Astrocyte of the spinal cord (primary cell): Measurements from ENCODE around the gene PLEKHB1.

ENCODE experiments used
- DNase-seq: peaks from one replicate; pipeline ENCODE4 v3.0.0; 2011; ENCODE audit warnings: low read depth, low spot score
- H3K4me3 ChIP-seq: 2 replicates; pipeline ENCODE4 v1.5.1; 2011; ENCODE audit warnings: low read depth, mild to moderate bottlenecking, low read length, moderate library complexity
- in situ Hi-C: cut with HindIII; loops from 2 replicates; pipeline ENCODE4 v1.10.0; 2017; ENCODE audit warnings: low sequenced_read_pairs
- TF ChIP-seq, protein P1 (sequence below): IDR thresholded peaks from 2 replicates; pipeline ENCODE4 v1.5.1; 2012; ENCODE audit warnings: low read depth, mild to moderate bottlenecking, low read length, inconsistent platforms

PLEKHB1 gene

DNA sequence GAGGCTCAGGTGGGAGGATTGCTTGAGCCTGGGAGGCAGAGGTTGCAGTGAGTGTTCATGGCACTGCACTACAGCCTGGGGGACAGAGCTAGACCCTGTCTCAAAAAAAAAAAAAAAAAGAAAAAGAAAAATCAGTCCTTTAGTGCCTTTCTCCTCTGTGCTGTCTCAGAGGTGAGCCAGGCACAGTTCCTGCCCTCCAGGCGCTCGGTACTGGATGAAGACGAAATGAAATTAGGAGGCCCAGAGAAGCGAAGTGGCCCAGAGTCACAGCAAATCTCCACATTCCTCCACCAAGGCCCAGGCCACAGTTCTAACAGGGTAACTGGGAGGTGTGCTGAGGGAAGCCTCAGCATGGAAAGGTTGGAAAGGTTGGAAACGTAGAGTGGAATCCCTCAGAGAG, 4.9 kb downstream of the PLEKHB1 start:
- in situ Hi-C loops = no loop called here
- H3K4me3 ChIP-seq = no peak overlapping the region
- TF ChIP-seq, protein P1, sequence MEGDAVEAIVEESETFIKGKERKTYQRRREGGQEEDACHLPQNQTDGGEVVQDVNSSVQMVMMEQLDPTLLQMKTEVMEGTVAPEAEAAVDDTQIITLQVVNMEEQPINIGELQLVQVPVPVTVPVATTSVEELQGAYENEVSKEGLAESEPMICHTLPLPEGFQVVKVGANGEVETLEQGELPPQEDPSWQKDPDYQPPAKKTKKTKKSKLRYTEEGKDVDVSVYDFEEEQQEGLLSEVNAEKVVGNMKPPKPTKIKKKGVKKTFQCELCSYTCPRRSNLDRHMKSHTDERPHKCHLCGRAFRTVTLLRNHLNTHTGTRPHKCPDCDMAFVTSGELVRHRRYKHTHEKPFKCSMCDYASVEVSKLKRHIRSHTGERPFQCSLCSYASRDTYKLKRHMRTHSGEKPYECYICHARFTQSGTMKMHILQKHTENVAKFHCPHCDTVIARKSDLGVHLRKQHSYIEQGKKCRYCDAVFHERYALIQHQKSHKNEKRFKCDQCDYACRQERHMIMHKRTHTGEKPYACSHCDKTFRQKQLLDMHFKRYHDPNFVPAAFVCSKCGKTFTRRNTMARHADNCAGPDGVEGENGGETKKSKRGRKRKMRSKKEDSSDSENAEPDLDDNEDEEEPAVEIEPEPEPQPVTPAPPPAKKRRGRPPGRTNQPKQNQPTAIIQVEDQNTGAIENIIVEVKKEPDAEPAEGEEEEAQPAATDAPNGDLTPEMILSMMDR = no peak
- DNase-seq = no peak

DNA sequence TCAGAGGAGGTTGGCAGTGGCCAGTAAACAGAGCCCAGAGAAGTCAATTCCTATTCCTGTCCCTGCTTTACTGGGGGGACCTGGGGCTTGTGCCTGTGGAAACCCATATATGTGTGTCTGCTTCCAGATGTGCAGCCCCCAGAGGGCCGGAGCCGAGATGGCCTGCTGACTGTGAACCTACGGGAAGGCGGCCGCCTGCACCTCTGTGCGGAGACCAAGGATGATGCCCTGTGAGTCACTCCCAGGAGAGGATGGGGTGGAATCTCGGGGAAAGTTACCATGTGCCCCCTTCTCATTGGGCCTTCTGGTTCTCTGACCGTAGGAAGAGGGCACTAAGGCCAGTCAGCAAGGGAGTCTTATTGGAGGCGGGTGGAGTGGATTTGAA, 5.3 kb downstream of the PLEKHB1 start:
- TF ChIP-seq, protein P1 = no peak
- H3K4me3 ChIP-seq = no peak overlapping the region
- in situ Hi-C loops = no loop called here
- DNase-seq = no peak

DNA sequence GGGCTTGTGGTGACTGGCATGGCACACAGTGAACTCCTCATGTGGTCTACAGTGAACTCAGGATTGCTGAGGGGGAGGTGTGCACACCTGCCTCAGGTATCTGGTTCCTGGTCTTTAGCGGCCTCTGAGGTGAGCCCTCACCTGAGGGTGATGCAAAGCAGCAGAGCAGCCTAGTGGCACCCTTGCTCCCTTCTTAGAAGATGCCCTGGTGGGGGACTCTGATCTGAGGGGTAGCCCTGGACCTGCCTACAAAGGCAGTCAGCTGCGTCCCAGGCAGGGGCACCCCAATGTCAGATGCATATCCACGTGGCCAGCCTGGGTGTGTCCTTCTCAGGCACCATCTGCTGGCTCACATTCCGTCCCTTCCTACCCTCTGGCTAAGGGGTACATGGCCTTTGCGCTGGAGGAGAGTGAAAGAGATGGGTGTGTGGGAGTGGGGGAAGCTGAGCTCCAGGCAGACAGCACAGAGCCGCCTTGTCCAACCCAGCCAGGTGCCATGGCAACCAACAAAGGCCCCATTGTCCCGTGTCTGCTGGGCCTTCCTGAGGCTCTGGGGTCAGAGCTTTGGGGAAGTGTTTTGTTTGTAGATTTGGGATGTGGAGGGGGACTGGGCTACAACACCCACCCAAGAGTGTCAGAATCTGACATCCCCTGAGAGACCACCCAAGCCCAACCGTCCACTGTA, 5.8 kb downstream of the PLEKHB1 start:
- DNase-seq = no peak
- TF ChIP-seq, protein P1 = no peak
- in situ Hi-C loops = no loop called here
- H3K4me3 ChIP-seq = no peak overlapping the region

DNA sequence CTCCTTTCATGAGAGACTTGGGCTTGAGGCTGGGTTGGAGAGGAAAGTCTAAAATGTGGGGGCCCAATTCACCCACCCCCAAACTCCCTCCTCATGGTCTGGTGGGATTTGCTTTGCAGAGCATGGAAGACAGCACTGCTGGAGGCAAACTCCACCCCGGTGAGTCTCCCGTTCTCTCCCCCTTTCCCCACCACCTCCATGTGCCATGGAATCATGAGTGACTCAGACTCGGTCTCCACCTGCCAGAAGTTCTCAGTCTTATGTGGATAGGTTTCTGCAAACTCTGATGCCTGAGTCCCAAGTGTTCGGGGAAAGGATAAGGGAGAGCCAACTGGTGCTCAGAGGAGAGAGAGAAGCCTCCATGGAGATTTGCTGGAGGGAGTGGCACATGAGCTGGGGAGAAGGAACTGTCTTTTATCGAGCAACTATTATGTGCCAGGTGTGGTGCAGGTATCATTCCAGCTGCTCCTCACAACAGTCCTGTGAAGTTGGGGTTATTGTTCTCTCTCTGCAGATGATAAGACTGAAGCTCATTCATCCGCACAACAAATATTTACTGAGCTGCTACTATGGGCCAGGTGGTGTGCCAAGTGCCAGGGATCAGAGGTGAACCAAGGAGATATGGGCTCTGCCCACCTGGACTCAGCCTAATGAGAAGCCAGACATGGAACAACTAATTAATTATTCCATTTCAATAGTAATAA, 6.6 kb downstream of the PLEKHB1 start:
- H3K4me3 ChIP-seq = no peak overlapping the region
- DNase-seq = no peak
- TF ChIP-seq, protein P1 = no peak
- in situ Hi-C loops = no loop called here

DNA sequence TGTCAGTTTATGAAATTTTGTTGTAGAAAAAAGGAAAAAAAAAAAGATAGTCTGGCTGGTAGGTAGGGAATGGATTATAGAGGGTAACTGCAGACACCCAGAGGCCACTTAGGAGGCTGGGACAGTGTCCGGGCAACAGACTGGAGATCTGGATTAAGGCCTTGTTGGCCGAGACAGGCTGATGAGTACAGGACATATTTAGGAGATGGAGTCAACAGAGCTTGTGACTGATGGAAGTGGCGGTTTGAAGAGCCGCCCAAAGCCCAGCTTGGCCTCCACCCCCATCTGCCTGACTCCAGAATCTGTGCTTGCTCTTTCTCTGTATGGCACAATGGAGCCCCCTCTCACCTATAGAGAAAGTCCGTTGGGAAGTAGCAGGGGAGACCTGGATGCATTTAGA, 7.6 kb downstream of the PLEKHB1 start:
- H3K4me3 ChIP-seq = no peak overlapping the region
- in situ Hi-C loops = no loop called here
- TF ChIP-seq, protein P1 = no peak
- no peak for DNase-seq

DNA sequence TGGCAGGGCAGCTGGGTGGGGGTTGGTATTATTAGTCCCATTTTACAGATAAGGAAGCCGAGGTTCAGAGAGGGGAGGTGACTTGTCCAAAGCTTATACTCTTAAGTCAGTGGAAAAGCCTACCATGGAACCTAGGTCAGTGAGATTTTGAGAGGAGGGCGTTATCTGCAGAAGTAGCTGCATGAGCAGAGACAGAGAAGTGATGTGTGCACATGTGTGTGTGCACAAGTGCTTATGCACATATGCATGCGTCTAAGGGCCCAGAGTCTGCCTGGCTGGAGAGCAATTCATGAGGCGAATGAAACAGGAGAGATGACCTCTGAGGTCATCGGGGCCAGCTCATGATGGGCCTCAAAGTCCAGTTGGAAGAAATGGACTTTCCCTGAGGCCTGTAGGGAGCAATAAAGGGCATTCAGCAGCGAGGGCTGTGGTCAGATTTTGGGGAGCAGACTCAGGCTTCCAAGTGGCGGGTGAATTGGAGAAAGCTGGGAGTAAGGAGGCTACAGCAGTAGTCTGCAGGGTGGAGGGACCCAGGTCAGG, 8.2 kb downstream of the PLEKHB1 start:
- in situ Hi-C loops = no loop called here
- DNase-seq = no peak
- H3K4me3 ChIP-seq = no peak overlapping the region
- TF ChIP-seq, protein P1 = no peak
